GM12878 (cell line): Measurements from ENCODE around the gene PJA2. TPM values are rescaled to one million over a fixed set of nuclear protein-coding genes. Genes with fewer than 3 reads are reported as not detected.

Experiments
- ATAC-seq: fragments of 200-7000 bp; cut with Tn5 transposase; 3 replicates; pipeline ENCODE4 v1.9.1; 2020; ENCODE audit warnings: mild to moderate bottlenecking, moderate library complexity
- BruUV-seq: library from RNA; stranded (reverse); fragments of 400-500 nt; replicated peaks from 2 replicates; lab custom pipeline; 2021; lab: Mats Ljungman, UMichigan
- CTCF ChIA-PET: fragments of 300-600 bp; sonication (Branson Sonifier 250); formaldehyde crosslinking; extraction: SDS; loops from one replicate; lab custom pipeline; 2021; ENCODE audit warnings: inconsistent platforms; lab: Yijun Ruan, JAX
- POLR2A ChIA-PET: fragments of 350-600 bp; formaldehyde crosslinking; extraction: SDS; loops from one replicate; lab custom pipeline; 2021; ENCODE audit warnings: inconsistent platforms; lab: Charles Lee
- RAD21 ChIA-PET: fragments of 300-600 bp; sonication (Branson Sonifier 250); formaldehyde crosslinking; loops from one replicate; lab custom pipeline; 2023; ENCODE audit warnings: antibody characterized with exemption; ENCODE audit not compliant: unreplicated experiment; lab: Charles Lee
- SMC1A ChIA-PET: fragments of 300-600 bp; sonication (Branson Sonifier 250); formaldehyde crosslinking; loops from one replicate; lab custom pipeline; 2023; ENCODE audit not compliant: unreplicated experiment, uncharacterized antibody; lab: Charles Lee
- DNase-seq: peaks from one replicate; pipeline ENCODE4 v3.0.0-alpha.2; 2011; ENCODE audit warnings: low read depth, low spot score
- FAIRE-seq: peaks from 3 replicates; lab custom pipeline; 2011; peaks lifted over from hg19 to GRCh38; lab: Jason Lieb, UNC
- H2AFZ ChIP-seq: 2 replicates; pipeline ENCODE4 v1.6.0; 2011; ENCODE audit warnings: low read depth, low read length, control low read depth; ENCODE audit not compliant: control insufficient read depth
- H3K27ac ChIP-seq: 2 replicates; pipeline ENCODE4 v1.5.1; 2011; ENCODE audit warnings: control low read depth; ENCODE audit not compliant: control insufficient read depth, insufficient read depth
- H3K27me3 ChIP-seq, 2 experiments: replicated peaks in 1 of 2; 2 replicates each; pipeline versions ENCODE4 v1.6.0 to v1.6.1; 2011; ENCODE audit warnings: low read length in 1 of 2; ENCODE audit not compliant: control insufficient read depth in 2 of 2, insufficient read depth in 2 of 2
- H3K36me3 ChIP-seq, 2 experiments: 2 replicates each; pipeline ENCODE4 v1.5.1; 2011; ENCODE audit warnings: low read length in 1 of 2; ENCODE audit not compliant: control insufficient read depth in 2 of 2, insufficient read depth in 2 of 2
- H3K4me1 ChIP-seq: 2 replicates; pipeline ENCODE4 v1.6.1; 2011; ENCODE audit warnings: mild to moderate bottlenecking, low read length, moderate library complexity, mixed read lengths; ENCODE audit not compliant: control insufficient read depth, insufficient read depth
- H3K4me2 ChIP-seq: 2 replicates; pipeline ENCODE4 v1.6.0; 2011; ENCODE audit warnings: control low read depth; ENCODE audit not compliant: control insufficient read depth, insufficient read depth
- H3K4me3 ChIP-seq: fragments of 200-600 bp; sonication (generic); 2 replicates; pipeline ENCODE4 v1.5.1; 2016
- H3K79me2 ChIP-seq: 2 replicates; pipeline ENCODE4 v1.6.0; 2011; ENCODE audit warnings: low read length; ENCODE audit not compliant: control insufficient read depth, insufficient read depth
- H3K9ac ChIP-seq: 2 replicates; pipeline ENCODE4 v1.8.0; 2011; ENCODE audit warnings: low read length, control low read depth, mixed read lengths; ENCODE audit not compliant: control insufficient read depth, insufficient read depth
- H3K9me3 ChIP-seq: replicated peaks from 3 replicates; pipeline ENCODE4 v1.5.1; 2011; ENCODE audit warnings: mild to moderate bottlenecking, low read length; ENCODE audit not compliant: control insufficient read depth, insufficient read depth
- H4K20me1 ChIP-seq: 2 replicates; pipeline ENCODE4 v1.6.0; 2011; ENCODE audit not compliant: control insufficient read depth, insufficient read depth
- BMI1 ChIP-seq: fragments of 450-650 bp; IDR thresholded peaks from 2 replicates; pipeline ENCODE4 v1.6.1; 2016; ENCODE audit warnings: mild to moderate bottlenecking, moderate library complexity, borderline replicate concordance
- BRCA1 ChIP-seq: IDR thresholded peaks from 2 replicates; pipeline ENCODE4 v1.6.1; 2011; ENCODE audit warnings: low read depth, low read length, improper control_type of control experiment
- CBFB ChIP-seq: IDR thresholded peaks from 2 replicates; pipeline ENCODE4 v1.6.1; 2016; ENCODE audit warnings: antibody characterized with exemption, low read depth
- ELK1 ChIP-seq: IDR thresholded peaks from 2 replicates; pipeline ENCODE4 v1.6.1; 2012; ENCODE audit warnings: low read depth, low read length, improper control_type of control experiment
- KLF5 ChIP-seq: fragments of 450-650 bp; IDR thresholded peaks from 2 replicates; pipeline ENCODE4 v1.6.1; 2014; ENCODE audit warnings: mild to moderate bottlenecking; ENCODE audit not compliant: partially characterized antibody
- PAX5 ChIP-seq: IDR thresholded peaks from 2 replicates; pipeline ENCODE4 v1.6.1; 2011; ENCODE audit warnings: low read depth, low read length, borderline replicate concordance
- RELB ChIP-seq: fragments of 450-650 bp; IDR thresholded peaks from 2 replicates; pipeline ENCODE4 v1.6.1; 2017; ENCODE audit warnings: low read depth, mild to moderate bottlenecking, moderate library complexity
- SPI1 ChIP-seq: IDR thresholded peaks from 2 replicates; pipeline ENCODE4 v1.6.1; 2011; ENCODE audit warnings: low read depth, mild to moderate bottlenecking, low read length, moderate library complexity, borderline replicate concordance; ENCODE audit not compliant: insufficient read depth
- SREBF2 ChIP-seq: IDR thresholded peaks from 2 replicates; pipeline ENCODE4 v1.6.1; 2012; ENCODE audit warnings: mild to moderate bottlenecking, low read length
- USF2 ChIP-seq: IDR thresholded peaks from 2 replicates; pipeline ENCODE4 v1.6.1; 2011; ENCODE audit warnings: low read depth, low read length, improper control_type of control experiment, borderline replicate concordance
- ZNF207 ChIP-seq: fragments of 450-650 bp; IDR thresholded peaks from 2 replicates; pipeline ENCODE4 v1.6.1; 2014; ENCODE audit warnings: antibody characterized with exemption, mild to moderate bottlenecking, borderline replicate concordance
- ZNF217 ChIP-seq: fragments of 450-650 bp; IDR thresholded peaks from 2 replicates; pipeline ENCODE4 v1.6.1; 2017; ENCODE audit warnings: antibody characterized with exemption, mild to moderate bottlenecking
- WGBS: methylation state at CpG from one replicate; pipeline ENCODE4 v1.1.6; 2016; ENCODE audit warnings: low lambda C conversion rate; ENCODE audit not compliant: insufficient replicate concordance, insufficient coverage; ENCODE audit errors: missing lambda C conversion rate; 5-methylcytosine and 5-hydroxymethylcytosine counted together
- in situ Hi-C: fragments of 300-500 bp; cut with MboI; formaldehyde crosslinking; loops from 9 replicates; pipeline ENCODE4 v1.14.3; 2018; ENCODE audit warnings: mixed read lengths
- intact Hi-C: fragments of 100-400 bp; cut with micrococcal nuclease; formaldehyde crosslinking; loops from one replicate; pipeline ENCODE4 v1.14.2; 2022; ENCODE audit not compliant: unreplicated experiment
- polyA plus RNA-seq, 11 experiments: library from polyadenylated mRNA; depleted of rRNA in 4 of 11; unstranded in 6 of 11; stranded (reverse) in 5 of 11; fragments of >200 nt; fragmentation: Nextera tagmentation in 4 of 11; fragmentation: Illumina TruSeq in 1 of 11; extraction: Ambion mirVana in 4 of 11; extraction: Trizol in 1 of 11; gene quantifications; 1 replicate in 1 of 11; 2 replicates in 10 of 11; pipeline versions ENCODE4 v1.2.1 to v1.2.3, GENCODE V29; 2011 to 2016; ENCODE audit warnings: inconsistent platforms in 2 of 11, missing spikeins in 2 of 11, low read depth in 1 of 11
- total RNA-seq, 4 experiments: library from RNA; depleted of rRNA in 3 of 4; stranded (reverse); fragments of >200 nt in 3 of 4; fragmentation: Illumina TruSeq in 1 of 4; extraction: Trizol in 1 of 4; gene quantifications; 2 replicates each; pipeline versions ENCODE4 v1.2.1 to v1.2.3, GENCODE V29; 2013 to 2021
- TF ChIP-seq, protein P1 (sequence below): fragments of 450-650 bp; IDR thresholded peaks from 2 replicates; pipeline ENCODE4 v1.6.1; 2016; ENCODE audit warnings: mild to moderate bottlenecking

Gene PJA2
- total and polyA plus RNA-seq, 10 of the 15 experiments (the other 5 are each of a cell fraction or from before 2014, with no cell fraction given), result 27.8 to 93.4 (median 47.8) TPM

GRCh38 chr5:109335114-109335513 is 74.7 kb downstream of the PJA2 start:
- TSS peak; percentile 23 for BruUV-seq
- POLR2A ChIA-PET, result no interaction called here
- Histone ChIP-seq H3K36me3 (peaks cover 0 to 13% of the 10 kb centered on the region in 2 experiments; a peak in 2 of 4 replicates), H3K27me3 (no peaks in the 10 kb centered on the region), H3K4me3 (no peak overlapping the region), H3K27ac (no peak overlapping the region), H3K9me3 (no peaks in the 10 kb centered on the region), H3K79me2 (no peaks in the 10 kb centered on the region), H2AFZ (no peak overlapping the region), H3K4me2 (no peak overlapping the region), H3K4me1 (no peaks in the 10 kb centered on the region), H4K20me1 (no peaks in the 10 kb centered on the region), H3K9ac (no peak overlapping the region)
- SMC1A ChIA-PET, result interaction anchor here (0.6 to 0.7 kb wide), 2 partner anchors 13 to 565 kb away, joined by 3 read pairs; no protein-coding TSS in a partner anchor
- no peak for DNase-seq
- intact Hi-C loops, result no loop called here
- ATAC-seq, result no peak
- RAD21 ChIA-PET, result no interaction called here
- in situ Hi-C loops, result no loop called here
- no peak for TF ChIP-seq ELK1
- no peak for TF ChIP-seq PAX5
- TF ChIP-seq BMI1, result no peak
- no peak for FAIRE-seq
- CTCF ChIA-PET, result no interaction called here

GRCh38 chr5:109334056-109334455 is 75.7 kb downstream of the PJA2 start:
- no peak for FAIRE-seq
- H3K4me2 ChIP-seq, result no peak overlapping the region
- TF ChIP-seq RELB (no peak), ZNF207 (no peak), SPI1 (no peak), SREBF2 (no peak), CBFB (no peak), KLF5 (no peak), USF2 (no peak), BMI1 (no peak), ZNF217 (no peak), BRCA1 (no peak)
- TF ChIP-seq, protein P1, sequence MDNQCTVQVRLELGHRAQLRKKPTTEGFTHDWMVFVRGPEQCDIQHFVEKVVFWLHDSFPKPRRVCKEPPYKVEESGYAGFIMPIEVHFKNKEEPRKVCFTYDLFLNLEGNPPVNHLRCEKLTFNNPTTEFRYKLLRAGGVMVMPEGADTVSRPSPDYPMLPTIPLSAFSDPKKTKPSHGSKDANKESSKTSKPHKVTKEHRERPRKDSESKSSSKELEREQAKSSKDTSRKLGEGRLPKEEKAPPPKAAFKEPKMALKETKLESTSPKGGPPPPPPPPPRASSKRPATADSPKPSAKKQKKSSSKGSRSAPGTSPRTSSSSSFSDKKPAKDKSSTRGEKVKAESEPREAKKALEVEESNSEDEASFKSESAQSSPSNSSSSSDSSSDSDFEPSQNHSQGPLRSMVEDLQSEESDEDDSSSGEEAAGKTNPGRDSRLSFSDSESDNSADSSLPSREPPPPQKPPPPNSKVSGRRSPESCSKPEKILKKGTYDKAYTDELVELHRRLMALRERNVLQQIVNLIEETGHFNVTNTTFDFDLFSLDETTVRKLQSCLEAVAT, result no peak

More at GRCh38 chr5:109334056-109334455, 75.7 kb downstream of the PJA2 start:
- no peak for ATAC-seq
- 100% methylated on average over 1 of the region's 1 CpG for WGBS
- ChIA-PET POLR2A (no interaction called here), CTCF (no interaction called here), RAD21 (no interaction called here), SMC1A (no interaction called here)
- Histone ChIP-seq H3K9me3 (no peaks in the 10 kb centered on the region), H3K36me3 (peaks cover 0 to 13% of the 10 kb centered on the region in 2 experiments; a peak in 2 of 4 replicates), H3K27me3 (no peaks in the 10 kb centered on the region), H4K20me1 (no peaks in the 10 kb centered on the region), H3K4me1 (no peaks in the 10 kb centered on the region), H3K4me3 (no peak overlapping the region), H3K27ac (no peak overlapping the region), H3K9ac (no peak overlapping the region), H3K79me2 (no peaks in the 10 kb centered on the region), H2AFZ (no peak overlapping the region)
- DNase-seq, result no peak
- no TSS peak for BruUV-seq
- in situ Hi-C loops, result no loop called here
- intact Hi-C loops, result no loop called here
